ENCODE measurements around the gene CHMP2B. TPM values are rescaled to one million over a fixed set of nuclear protein-coding genes. Genes with fewer than 3 reads are reported as not detected.

The CHMP2B gene, protein sequence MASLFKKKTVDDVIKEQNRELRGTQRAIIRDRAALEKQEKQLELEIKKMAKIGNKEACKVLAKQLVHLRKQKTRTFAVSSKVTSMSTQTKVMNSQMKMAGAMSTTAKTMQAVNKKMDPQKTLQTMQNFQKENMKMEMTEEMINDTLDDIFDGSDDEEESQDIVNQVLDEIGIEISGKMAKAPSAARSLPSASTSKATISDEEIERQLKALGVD
- 12.9 and 13.5 TPM in 2 replicates for total RNA-seq

DNA sequence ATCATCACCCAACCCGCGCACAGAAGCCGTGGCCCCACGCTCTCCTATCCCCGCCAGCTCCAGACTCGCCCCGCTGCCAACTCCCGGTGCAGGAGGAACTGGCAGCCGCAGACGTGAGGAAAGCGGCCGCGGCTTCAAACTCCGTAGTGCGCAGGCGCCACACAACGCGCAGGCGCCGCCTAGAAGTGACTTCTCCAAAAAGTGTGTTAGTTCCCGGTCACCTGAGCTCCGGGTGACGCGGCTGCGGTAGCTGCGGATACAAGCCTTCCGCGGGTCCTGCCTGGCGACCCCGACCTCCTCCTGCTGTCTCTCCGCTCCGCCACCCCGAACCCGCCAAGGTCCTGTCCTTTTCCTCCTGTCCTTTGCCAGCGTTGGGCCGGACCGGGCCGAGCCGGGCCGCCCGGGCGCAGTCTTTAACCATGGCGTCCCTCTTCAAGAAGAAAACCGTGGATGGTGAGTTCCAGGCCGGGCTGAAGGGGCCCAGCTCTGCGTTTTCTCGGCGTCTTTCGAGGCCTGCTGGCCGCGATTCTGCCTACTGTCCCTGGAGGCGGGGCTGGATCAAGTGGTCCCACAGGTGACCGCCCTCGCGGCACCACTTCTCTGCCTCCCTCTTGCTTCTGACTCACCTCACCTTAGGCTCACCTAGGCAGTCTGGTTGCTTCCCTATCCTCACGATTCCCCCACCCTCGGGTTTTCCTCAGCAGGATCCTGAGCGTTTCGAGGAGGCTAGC, at the start of gene CHMP2B:
Gene CHMP2B, plus strand, starts transcription at position 206 of the 731 bp plus-strand sequence. Its CDS starts 214 bp downstream, at position 420.
- DNase-seq (ENCODE audit: low read depth in 2 of 2): peak; percentile 92 to 95

DNA sequence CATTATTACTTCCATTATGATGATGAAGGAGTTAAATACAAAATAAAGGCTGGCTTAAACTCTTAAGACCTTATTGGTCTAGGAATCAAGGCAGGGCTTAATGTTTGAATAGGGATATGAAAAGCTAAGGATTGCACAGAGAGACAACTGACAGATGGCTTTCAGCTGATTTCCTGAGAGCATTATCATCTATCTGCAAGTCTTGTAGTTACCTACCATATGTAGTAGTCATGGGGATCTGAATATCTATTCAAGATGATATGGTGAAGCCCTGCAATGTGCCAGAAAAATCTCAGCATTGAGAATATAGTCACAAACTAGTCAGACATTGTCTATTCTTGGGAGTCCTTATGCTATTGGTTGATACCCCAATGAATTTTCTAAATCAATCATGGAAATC, 47.5 kb upstream of the CHMP2B start:
- DNase-seq (ENCODE audit: low read depth in 2 of 2): no peak

DNA sequence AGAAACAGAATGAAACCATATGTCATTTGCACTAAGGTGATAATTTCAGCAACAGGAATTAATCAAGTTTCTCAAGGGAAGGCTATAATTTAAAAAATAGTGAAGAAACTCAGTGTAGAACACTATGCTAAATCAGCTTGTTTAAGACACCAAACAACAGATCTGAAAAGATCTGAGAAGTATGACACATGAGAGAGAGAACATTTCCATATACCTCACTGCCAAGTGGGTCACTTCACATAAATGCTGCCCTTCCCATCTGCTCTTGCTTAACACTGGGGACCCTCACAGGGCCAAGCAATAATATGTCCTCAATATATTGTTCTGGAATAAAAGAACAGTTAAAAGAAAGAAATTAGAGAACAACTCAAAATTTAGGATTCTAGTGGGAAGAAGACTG, 45.6 kb upstream of the CHMP2B start:
- no peak for DNase-seq (ENCODE audit: low read depth in 2 of 2)

DNA sequence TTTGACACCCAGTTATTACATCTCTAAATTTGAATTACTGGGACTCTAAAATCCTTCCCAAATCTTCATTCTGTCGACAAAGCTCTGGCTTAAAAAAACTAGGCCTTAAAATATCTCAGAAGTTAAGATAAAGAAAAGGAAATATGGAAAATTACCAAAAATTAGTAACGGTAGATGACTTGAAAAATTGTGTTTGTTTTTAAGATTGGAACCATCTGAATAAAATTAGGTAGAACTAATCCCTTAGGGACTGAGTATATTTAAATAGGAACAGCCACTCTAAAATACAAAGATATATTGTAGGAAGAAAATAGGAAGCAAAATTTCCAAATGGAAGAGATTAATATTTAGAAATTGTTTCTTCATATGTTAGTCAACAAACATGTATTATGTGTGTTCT, 45.1 kb upstream of the CHMP2B start:
- DNase-seq (ENCODE audit: low read depth in 2 of 2): no peak

DNA sequence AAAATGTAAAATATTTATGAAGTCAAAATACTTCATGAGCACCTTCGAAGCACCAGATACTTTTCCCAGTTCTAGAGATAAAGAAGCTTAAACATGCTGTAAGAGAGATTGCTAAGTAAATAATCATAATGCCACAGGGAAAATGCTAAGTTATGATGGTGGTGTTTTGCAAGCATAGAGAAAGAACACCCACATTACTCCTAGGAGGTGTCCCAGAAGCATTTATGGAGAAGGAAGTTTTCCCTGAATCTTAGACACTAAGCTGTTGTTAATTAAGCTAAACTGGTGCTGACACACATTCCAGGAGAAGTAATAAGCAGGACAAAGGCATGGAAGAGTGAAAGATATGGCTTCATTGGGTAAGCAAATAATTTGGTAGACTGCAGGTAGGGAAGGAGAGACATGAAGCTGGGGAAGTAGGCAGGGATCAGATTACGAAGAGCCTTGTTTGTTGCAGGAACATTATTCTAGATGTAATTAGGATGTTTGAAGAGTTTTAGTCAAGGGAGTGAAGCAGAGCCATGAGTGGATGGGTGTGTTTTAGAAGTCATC, 40.4 kb upstream of the CHMP2B start:
- DNase-seq (ENCODE audit: low read depth in 2 of 2): no peak

DNA sequence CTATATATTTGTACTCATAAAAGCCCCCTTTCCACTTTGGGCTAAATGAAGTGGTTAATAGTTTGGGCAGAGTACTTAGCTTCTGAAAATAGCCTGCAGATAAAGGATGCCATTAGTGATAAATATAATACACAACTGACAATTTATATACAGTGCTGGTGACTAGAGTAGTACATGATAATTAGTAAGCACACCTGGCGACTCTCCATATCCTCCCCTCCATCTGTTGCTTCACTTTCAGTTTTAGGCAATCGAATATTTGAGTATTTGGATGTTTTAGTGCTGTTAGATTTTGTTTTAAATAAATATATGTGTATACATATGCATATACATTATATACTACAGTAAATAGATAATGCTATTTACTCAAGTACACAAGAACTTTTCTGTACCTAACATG, 35.9 kb upstream of the CHMP2B start:
- DNase-seq (ENCODE audit: low read depth in 2 of 2): peak in 1 of 2 donors; percentile 14

DNA sequence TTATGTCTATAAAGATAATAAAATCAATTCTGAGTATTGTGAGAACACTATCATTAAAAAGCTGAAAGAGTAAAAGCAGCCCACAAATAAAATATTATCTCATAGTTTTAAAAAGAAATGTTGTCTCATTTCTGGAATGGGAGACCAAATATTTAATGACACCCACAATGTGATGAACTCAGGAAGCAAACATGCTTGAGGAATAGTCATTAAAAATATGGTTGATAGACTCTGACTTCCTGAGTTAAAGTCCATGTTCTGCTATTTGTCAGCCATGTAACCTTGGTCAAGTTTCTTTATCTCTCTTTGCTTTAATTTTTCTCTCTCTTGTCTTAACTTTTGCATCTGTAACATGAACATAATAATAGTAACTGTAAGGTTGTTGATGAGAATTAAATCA, 35.5 kb upstream of the CHMP2B start:
- no peak for DNase-seq (ENCODE audit: low read depth in 2 of 2)

DNA sequence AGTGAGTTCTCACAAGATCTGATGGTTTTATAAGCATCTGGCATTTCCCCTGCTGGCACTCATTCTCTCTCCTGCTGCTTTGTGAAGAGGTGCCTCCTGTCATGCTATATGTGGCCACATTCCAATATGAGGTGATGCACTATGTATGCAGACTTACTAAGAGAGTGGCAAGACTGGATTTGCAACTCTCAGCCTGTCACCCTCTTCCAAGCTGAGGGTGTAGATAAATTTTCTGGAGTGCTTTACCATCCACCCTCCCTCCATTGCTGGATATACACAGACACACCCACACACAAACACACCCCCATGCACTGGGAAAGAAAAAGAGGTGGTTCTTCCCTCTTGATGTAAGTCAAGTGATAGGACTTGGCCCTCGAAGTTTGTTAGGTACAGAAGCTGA, 30.2 kb upstream of the CHMP2B start:
- no peak for DNase-seq (ENCODE audit: low read depth in 2 of 2)

DNA sequence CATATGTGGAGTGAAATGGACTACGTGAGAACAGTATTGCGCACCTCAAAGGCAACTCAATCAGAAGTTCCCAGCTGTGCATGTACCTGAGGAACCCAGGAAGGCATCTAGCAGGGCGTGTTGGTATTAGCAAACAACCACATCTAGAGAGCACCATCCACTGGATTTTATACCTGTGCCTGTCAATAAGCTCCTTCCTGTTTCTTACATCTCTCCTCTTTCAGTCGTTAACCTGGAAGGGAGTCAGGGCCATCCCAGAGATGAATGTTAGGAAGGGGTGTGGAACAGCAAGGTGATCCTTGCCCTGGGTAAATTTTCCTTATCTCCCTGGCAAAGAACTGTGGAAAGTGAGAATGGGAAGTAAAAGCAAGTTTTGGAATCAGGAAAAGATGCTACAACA, 29.6 kb upstream of the CHMP2B start:
- DNase-seq (ENCODE audit: low read depth in 2 of 2): no peak

DNA sequence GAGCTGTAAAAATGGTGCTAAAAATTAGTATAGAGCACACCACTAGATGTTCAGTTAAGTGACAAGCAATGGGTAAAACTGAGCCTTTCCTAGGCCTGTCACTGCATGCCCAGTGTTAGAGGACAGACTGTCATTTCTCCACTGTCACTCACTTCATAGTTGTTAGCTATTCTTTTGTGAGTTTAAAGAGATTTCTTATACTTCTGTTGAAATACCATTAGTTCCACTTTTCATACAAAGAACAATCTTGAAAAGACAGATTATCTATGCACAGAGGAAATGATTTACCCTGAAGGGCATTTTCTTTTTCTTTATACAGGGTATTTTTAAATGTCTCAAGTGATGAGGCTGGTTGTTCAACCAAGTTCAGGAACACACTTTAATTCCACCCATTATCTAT, 28.3 kb upstream of the CHMP2B start:
- no peak for DNase-seq (ENCODE audit: low read depth in 2 of 2)

DNA sequence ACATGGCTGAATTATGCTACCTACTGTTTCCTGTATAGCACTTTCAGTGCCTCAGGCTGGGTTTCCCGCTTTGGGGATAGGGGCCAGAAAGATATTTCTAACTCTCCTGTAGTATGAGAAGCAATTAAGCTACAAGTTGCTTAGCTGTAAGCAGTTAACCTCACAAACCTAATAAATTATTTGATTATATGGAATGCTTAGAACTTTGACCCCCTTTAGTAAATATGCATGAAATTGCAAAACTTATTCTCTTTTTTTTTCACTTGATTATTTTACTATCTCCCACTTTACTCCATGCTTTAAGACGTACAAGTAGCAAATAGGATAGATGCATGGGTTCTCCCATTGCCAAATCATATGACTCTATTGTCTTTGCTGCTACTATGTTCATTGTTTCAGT, 27.5 kb upstream of the CHMP2B start:
- no peak for DNase-seq (ENCODE audit: low read depth in 2 of 2)

DNA sequence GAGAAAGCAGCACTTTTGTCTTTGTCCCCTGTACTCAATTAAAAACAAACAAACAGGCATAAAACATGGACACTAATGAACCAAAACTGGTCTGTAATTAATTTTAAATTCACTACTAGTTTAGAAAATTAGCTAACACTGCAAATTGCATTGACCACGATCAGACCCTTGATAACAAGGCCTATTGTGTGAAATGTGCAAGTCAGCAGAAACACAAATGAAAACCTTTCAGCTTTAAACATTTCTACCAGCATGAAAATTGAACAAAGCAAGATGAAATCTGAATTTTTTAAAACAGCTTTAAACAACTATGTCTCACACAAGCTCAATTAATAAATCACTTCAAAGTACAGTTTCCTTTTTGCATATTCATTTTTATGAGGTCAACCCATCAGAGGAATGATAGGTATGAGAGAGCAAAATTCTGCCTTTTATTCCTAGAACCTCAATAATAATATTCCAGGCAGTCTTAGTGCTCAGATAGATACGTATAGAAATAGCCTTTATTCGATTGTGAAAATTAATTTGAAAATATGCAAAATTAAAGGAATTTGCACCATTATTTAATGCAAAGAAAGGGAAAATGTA, 27.0 kb upstream of the CHMP2B start:
- no peak for DNase-seq (ENCODE audit: low read depth in 2 of 2)

DNA sequence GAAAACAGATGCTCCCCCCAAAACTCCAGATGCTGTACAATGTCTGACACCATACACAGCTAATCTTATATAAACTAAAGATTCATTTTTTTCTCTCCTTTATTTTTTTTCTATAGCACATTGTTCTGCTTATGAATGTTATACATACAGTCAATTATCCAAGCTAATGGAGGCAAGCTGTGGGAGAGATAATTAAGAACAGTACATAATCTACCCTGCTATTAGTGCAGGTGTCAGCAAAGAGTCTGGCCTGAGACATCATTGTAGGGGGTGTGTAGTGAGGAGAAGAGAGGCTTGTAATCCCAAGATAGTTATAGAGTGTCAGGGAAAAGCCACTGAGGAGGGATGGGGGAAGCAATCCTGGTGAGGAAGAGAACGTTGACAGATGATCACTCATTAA, 25.4 kb upstream of the CHMP2B start:
- no peak for DNase-seq (ENCODE audit: low read depth in 2 of 2)

DNA sequence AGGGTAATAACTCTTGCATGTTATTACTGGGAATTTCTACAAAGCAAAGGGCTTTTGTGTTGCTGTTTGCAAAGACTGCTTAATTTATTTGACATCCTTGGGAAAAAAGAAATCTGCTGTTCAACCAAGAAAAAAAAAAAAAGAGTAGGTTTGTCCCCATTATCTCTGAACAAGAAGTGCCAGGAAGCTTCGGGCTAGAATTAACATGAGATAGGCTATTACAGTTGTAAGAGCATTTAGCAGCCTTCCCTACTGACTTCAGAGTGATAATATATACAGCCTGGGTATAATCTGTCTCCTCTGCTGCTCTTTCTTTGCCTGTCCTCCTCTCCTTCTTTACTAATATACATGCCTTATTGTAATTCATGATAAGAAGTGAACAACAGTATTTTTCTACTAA, 23.3 kb upstream of the CHMP2B start:
- DNase-seq (ENCODE audit: low read depth in 2 of 2): no peak

DNA sequence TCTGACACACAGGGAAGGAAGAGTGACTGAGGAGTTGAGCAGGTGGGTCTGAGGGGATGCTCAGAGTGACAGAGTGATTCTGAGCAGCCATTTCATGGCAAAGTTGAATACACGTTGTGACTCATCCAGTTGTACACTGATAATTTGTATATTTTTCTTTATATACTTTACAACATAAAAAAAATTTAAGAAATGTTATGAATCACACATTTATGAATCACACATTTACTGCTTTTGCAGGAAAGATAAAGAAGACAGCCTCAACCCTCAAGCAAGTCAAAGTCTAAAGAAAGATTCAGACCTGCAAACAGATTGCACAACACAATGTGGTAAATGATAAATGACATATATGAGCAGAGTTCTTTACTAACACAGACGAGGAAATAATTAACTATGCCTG, 21.0 kb upstream of the CHMP2B start:
- DNase-seq (ENCODE audit: low read depth in 2 of 2): peak in 1 of 2 donors; percentile 6

DNA sequence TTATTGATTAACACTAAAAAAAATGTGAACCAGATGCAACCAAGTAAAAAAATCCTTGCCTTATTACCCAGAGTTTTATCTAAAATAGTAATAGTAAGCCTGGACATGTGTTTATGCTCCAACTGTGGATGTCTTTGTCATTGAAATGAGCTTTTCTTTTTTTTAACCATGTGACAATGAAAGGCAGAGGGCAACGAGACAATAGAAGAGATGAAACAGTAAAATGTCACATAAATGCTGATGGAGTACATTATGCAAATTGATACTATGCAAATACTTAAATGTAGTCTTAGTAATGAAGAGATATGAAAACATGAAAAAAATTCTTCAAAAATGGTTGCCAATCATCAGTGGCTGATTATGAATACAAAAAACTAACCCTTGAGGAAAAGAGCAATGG, 20.5 kb upstream of the CHMP2B start:
- DNase-seq (ENCODE audit: low read depth in 2 of 2): no peak

DNA sequence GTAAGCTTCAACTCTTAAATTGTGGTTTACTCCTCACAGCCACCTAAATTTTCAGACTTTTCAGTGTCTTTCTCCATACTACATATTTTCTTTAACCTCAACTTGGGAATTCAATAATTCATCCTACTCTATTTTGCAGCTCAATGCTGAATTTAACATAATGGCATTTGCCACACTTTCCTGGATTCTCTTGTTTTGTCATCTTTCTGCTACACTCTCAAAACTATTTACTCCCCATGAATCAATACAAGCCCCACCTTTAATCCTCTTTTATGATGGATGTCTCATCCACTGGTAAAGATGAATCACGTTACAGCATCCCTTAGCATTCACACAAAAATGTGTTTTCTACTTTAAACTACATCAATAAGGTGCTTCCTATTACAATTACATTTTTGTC, 19.6 kb upstream of the CHMP2B start:
- DNase-seq (ENCODE audit: low read depth in 2 of 2): no peak

DNA sequence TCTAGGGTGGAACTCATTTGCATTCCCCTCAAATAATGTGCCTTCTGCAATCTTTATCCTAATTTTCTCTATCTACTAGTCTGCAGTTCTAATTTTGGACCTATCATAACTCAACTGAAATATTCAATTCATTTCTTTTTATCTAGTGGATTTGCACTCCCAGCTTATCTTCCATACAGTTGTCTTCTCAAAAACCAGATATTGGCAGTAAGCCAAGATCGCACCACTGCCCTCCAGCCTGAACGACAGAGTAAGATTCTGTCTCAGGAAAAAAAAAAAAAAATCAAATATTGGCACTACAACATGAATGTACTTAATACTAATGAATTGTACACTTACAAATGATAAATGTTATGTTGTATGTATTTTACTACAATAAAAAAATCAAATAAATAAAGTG, 18.0 kb upstream of the CHMP2B start:
- no peak for DNase-seq (ENCODE audit: low read depth in 2 of 2)

DNA sequence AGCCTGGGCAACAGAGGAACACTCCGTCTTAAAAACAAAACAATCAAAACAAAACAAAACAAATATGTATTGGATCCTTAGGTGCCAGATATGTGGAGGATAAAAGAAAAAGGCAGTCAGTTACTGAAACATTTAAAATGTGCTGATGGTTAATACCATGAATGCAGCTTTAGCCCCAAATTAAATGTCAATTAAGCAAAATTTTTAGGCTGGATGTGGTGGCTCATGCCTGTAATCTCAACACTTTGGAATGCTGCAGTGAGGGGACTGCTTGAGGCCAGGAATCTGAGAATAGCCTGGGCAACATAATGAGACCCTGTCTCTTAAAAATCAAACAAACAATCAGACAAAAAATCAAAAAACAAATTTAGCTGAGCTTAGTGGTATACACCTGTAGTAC, 8.5 kb upstream of the CHMP2B start:
- no peak for DNase-seq (ENCODE audit: low read depth in 2 of 2)

DNA sequence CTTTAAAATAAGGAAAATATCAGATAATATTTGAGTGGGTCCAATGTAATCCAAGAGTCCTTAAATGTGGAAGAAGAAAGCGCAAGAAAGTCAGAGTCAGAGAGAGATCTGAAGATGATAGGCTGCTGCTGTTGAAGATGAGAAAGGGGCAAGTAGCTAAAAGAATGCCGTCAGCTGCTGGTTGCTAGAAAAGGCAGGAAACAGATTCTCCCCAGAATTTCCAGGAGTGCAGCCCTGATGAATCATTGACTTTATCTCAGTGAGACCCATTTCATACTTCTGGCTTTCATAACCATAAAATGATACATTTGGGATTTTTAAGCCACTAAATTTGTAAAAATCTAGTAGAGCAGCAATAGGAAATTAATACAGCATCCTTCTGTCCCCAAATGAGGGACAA, 7.5 kb upstream of the CHMP2B start:
- DNase-seq (ENCODE audit: low read depth in 2 of 2): peak in 1 of 2 donors; percentile 10

DNA sequence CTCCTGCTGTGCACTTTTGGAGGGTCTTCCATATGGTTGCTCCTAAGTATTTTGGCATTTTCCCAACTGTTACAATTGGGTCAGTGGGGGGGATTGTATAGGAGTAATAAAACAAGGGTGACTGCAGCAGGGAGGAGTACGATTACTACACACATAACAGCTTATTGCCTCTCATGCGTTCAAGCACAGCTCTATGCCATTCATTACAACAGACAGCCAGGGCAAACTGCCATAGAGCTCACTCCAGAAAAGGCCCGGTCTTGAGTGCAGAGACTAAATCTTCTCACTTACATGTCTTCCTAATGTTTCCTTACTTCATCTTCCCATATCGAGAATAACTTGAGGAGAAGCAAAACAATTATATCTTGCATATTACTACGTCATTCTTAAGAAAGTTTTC, 1.4 kb upstream of the CHMP2B start:
- no peak for DNase-seq (ENCODE audit: low read depth in 2 of 2)

DNA sequence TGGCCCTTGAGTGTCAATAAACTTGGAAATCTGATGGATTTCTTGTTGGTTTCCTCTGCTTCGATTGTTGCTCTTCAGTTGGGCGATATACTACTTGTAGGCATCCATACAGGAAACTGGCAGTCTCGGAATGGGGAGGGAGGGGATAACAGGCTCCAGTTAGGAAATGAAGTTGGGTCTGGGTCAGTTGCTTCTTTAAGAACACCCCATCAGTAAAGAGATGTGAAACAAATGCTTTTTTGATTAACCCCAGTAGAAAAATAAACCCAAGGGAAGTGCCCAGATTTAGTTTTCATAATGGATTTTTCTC, 681 bp downstream of the CHMP2B start:
- DNase-seq (ENCODE audit: low read depth in 2 of 2): no peak

DNA sequence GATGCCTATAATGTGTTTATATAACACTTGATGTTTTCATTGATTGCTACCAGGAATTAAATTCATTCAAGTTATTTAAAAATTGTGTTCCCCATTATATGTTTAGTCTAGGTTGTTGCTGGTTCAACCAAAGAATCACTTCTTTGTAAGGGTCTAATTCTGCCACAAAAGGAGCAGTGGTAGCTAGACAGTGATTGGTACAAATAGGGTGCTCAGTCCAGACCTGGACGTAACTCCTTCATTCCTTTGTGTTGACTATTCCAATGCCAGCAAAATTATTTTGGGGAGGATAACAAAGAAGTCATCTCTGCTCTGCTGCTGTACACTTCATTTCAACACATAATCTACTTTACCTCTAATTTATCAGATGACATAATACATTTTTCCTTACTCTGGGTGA, 1.2 kb downstream of the CHMP2B start:
- no peak for DNase-seq (ENCODE audit: low read depth in 2 of 2)

All from lung microvascular endothelial cell (primary cell).